Caco-2 (cell line): ENCODE data around the gene MAP9. TPM values are rescaled to one million over a fixed set of nuclear protein-coding genes. Genes with fewer than 3 reads are reported as not detected.

Experiments
- BruUV-seq: library from RNA; stranded (reverse); fragments of 400-500 nt; replicated peaks from 2 replicates; lab custom pipeline; 2021; lab: Mats Ljungman, UMichigan
- CTCF ChIA-PET: fragments of 300-600 bp; sonication (Branson Sonifier 250); formaldehyde crosslinking; loops from one replicate; lab custom pipeline; 2022; ENCODE audit warnings: antibody characterized with exemption; lab: Charles Lee
- POLR2A ChIA-PET: fragments of 300-600 bp; sonication (Branson Sonifier 250); formaldehyde crosslinking; loops from one replicate; lab custom pipeline; 2022; ENCODE audit warnings: antibody characterized with exemption; lab: Charles Lee
- DNase-seq, 2 experiments: peaks; one replicate each; pipeline versions ENCODE4 v3.0.0 to v3.0.0-alpha.2; 2020 to 2022
- H3K27me3 ChIP-seq: replicated peaks from 2 replicates; pipeline ENCODE4 v1.6.0; 2011; ENCODE audit warnings: low read length; ENCODE audit not compliant: control insufficient read depth, insufficient read depth
- H3K36me3 ChIP-seq: 2 replicates; pipeline ENCODE4 v1.5.1; 2011; ENCODE audit warnings: low read length; ENCODE audit not compliant: control insufficient read depth, insufficient read depth
- H3K4me1 ChIP-seq: fragments of 250-450 bp; sonication (Bioruptor Pico); 2 replicates; pipeline ENCODE4 v1.5.1; 2020; ENCODE audit warnings: mild to moderate bottlenecking
- H3K4me3 ChIP-seq: 2 replicates; pipeline ENCODE4 v1.5.1; 2011; ENCODE audit warnings: low read depth, mild to moderate bottlenecking, control low read depth, low read length
- H3K9me3 ChIP-seq: fragments of 250-450 bp; sonication (Bioruptor Pico); 2 replicates; pipeline ENCODE4 v1.5.1; 2020; ENCODE audit warnings: mild to moderate bottlenecking, moderate library complexity
- H3K27ac Mint-ChIP-seq: one replicate; pipeline ENCODE4 v1.8.0; 2022; ENCODE audit warnings: mixed read lengths; ENCODE audit not compliant: unreplicated experiment
- H3K27me3 Mint-ChIP-seq: one replicate; pipeline ENCODE4 v1.8.0; 2022; ENCODE audit warnings: mixed read lengths; ENCODE audit not compliant: insufficient read depth, unreplicated experiment
- H3K36me3 Mint-ChIP-seq: one replicate; pipeline ENCODE4 v1.8.0; 2022; ENCODE audit warnings: mild to moderate bottlenecking, mixed read lengths; ENCODE audit not compliant: insufficient read depth, unreplicated experiment
- H3K4me1 Mint-ChIP-seq: one replicate; pipeline ENCODE4 v1.8.0; 2022; ENCODE audit warnings: low read depth, mixed read lengths; ENCODE audit not compliant: unreplicated experiment
- H3K4me3 Mint-ChIP-seq: one replicate; pipeline ENCODE4 v1.8.0; 2022; ENCODE audit warnings: mild to moderate bottlenecking, moderate library complexity, mixed read lengths; ENCODE audit not compliant: unreplicated experiment
- H3K9me3 Mint-ChIP-seq: one replicate; pipeline ENCODE4 v1.8.0; 2022; ENCODE audit warnings: mixed read lengths; ENCODE audit not compliant: unreplicated experiment
- CTCF ChIP-seq, 2 experiments: fragments of 200-600 bp in 1 of 2; IDR thresholded peaks; 1 replicate in 1 of 2; 2 replicates in 1 of 2; pipeline versions ENCODE4 v1.5.1 to v1.8.0; 2011 to 2022; ENCODE audit warnings: antibody characterized with exemption in 1 of 2, control low read depth in 1 of 2, inconsistent platforms in 1 of 2, low read depth in 1 of 2, low read length in 1 of 2, mild to moderate bottlenecking in 1 of 2, moderate library complexity in 1 of 2; ENCODE audit not compliant: insufficient read depth in 1 of 2, severe bottlenecking in 1 of 2, unreplicated experiment in 1 of 2
- intact Hi-C: fragments of 100-400 bp; cut with micrococcal nuclease; formaldehyde crosslinking; loops from one replicate; pipeline ENCODE4 v1.10.0; 2022; ENCODE audit not compliant: unreplicated experiment
- total RNA-seq: library from RNA; stranded (reverse); gene quantifications from 2 replicates; pipeline ENCODE4 v1.2.3, GENCODE V29; 2022

Gene MAP9
- total RNA-seq, 1 experiment from 2014 or later = not detected

GRCh38 chr4:155405059-155405458, 28.3 kb upstream of the MAP9 start:
- Mint-ChIP-seq H3K4me3 (no peak overlapping the region), H3K27ac (no peak overlapping the region), H3K27me3 (no peaks in the 10 kb centered on the region), H3K9me3 (no peaks in the 10 kb centered on the region), H3K4me1 (peaks cover 18% of the 10 kb centered on the region), H3K36me3 (no peaks in the 10 kb centered on the region)
- DNase-seq = no peak
- no TSS peak for BruUV-seq
- no peak overlapping the region for H3K4me3 ChIP-seq
- CTCF ChIA-PET = no interaction called here
- peaks cover 18% of the 10 kb centered on the region for H3K4me1 ChIP-seq
- intact Hi-C loops = loop anchor here (2.0 kb wide), 1 partner anchor 548 kb away; the partner anchor contains the start of gene CTSO
- POLR2A ChIA-PET = no interaction called here
- no peak for TF ChIP-seq CTCF (IDR thresholded peaks at IDR 0.05; ENCODE audit: insufficient read depth in 1 of 2, low read depth in 1 of 2, low read length in 1 of 2, severe bottlenecking in 1 of 2, unreplicated experiment in 1 of 2)
- no peaks in the 10 kb centered on the region for H3K27me3 ChIP-seq
- H3K36me3 ChIP-seq = no peaks in the 10 kb centered on the region
- no peaks in the 10 kb centered on the region for H3K9me3 ChIP-seq

- POLR2A ChIA-PET = no interaction called here
- intact Hi-C loops = loop anchor here (1.0 to 2.0 kb wide), 2 partner anchors 383 to 549 kb away; partner anchors contain the start of gene CTSO
- H3K27me3 ChIP-seq = no peaks in the 10 kb centered on the region
Observed at GRCh38 chr4:155403886-155404285, 27.1 kb upstream of the MAP9 start.

GRCh38 chr4:155402941-155403340, 26.2 kb upstream of the MAP9 start:
- POLR2A ChIA-PET = no interaction called here
- Histone ChIP-seq H3K36me3 (no peaks in the 10 kb centered on the region), H3K9me3 (no peaks in the 10 kb centered on the region), H3K4me1 (peaks cover 18% of the 10 kb centered on the region), H3K4me3 (no peak overlapping the region), H3K27me3 (no peaks in the 10 kb centered on the region)
- CTCF ChIA-PET = interaction anchor here (1.1 to 1.5 kb wide), 2 partner anchors 15 to 384 kb away, joined by 4 to 5 read pairs; no protein-coding TSS in a partner anchor
- Mint-ChIP-seq H3K4me1 (peaks cover 18% of the 10 kb centered on the region), H3K27ac (no peak overlapping the region), H3K27me3 (no peaks in the 10 kb centered on the region), H3K4me3 (peak overlapping the region; percentile 7), H3K36me3 (no peaks in the 10 kb centered on the region), H3K9me3 (peaks cover 13% of the 10 kb centered on the region)
- peak in 1 of 2 experiments; percentile 13 for DNase-seq
- intact Hi-C loops = no loop called here
- BruUV-seq = no TSS peak
- TF ChIP-seq CTCF (IDR thresholded peaks at IDR 0.05; ENCODE audit: insufficient read depth in 1 of 2, low read depth in 1 of 2, low read length in 1 of 2, severe bottlenecking in 1 of 2, unreplicated experiment in 1 of 2) = no peak

More at GRCh38 chr4:155403886-155404285, 27.1 kb upstream of the MAP9 start:
- H3K27ac Mint-ChIP-seq = no peak overlapping the region
- CTCF ChIA-PET = interaction anchor here (1.5 kb wide), 1 partner anchor 383 kb away, joined by 5 read pairs; no protein-coding TSS in a partner anchor
- peaks cover 18% of the 10 kb centered on the region for H3K4me1 Mint-ChIP-seq
- no peak overlapping the region for H3K4me3 Mint-ChIP-seq
- DNase-seq = peak in 1 of 2 experiments; percentile 20
- Histone ChIP-seq H3K4me1 (peaks cover 18% of the 10 kb centered on the region), H3K36me3 (no peaks in the 10 kb centered on the region), H3K4me3 (no peak overlapping the region), H3K9me3 (no peaks in the 10 kb centered on the region)
- BruUV-seq = no TSS peak
- no peaks in the 10 kb centered on the region for H3K36me3 Mint-ChIP-seq
- peaks cover 7% of the 10 kb centered on the region for H3K9me3 Mint-ChIP-seq
- H3K27me3 Mint-ChIP-seq = no peaks in the 10 kb centered on the region
- peak in 1 of 2 experiments; percentile 28 for TF ChIP-seq CTCF (IDR thresholded peaks at IDR 0.05; ENCODE audit: insufficient read depth in 1 of 2, low read depth in 1 of 2, low read length in 1 of 2, severe bottlenecking in 1 of 2, unreplicated experiment in 1 of 2)
